ENCODE measurements around the gene INO80B.

- TF ChIP-seq, protein P1, sequence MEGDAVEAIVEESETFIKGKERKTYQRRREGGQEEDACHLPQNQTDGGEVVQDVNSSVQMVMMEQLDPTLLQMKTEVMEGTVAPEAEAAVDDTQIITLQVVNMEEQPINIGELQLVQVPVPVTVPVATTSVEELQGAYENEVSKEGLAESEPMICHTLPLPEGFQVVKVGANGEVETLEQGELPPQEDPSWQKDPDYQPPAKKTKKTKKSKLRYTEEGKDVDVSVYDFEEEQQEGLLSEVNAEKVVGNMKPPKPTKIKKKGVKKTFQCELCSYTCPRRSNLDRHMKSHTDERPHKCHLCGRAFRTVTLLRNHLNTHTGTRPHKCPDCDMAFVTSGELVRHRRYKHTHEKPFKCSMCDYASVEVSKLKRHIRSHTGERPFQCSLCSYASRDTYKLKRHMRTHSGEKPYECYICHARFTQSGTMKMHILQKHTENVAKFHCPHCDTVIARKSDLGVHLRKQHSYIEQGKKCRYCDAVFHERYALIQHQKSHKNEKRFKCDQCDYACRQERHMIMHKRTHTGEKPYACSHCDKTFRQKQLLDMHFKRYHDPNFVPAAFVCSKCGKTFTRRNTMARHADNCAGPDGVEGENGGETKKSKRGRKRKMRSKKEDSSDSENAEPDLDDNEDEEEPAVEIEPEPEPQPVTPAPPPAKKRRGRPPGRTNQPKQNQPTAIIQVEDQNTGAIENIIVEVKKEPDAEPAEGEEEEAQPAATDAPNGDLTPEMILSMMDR (optimal IDR thresholded peaks at IDR 0.05 in 1 of 3, IDR thresholded peaks at IDR 0.05 in 1 of 3, conservative IDR thresholded peaks at IDR 0.05 in 1 of 3; ENCODE audit: extremely low read depth in 1 of 3, insufficient read depth in 2 of 3, low read length in 3 of 3), result no peak
- TF ChIP-seq EZH2 (IDR thresholded peaks at IDR 0.05; ENCODE audit: low read length), result no peak
These were observed 29.9 kb upstream of the INO80B start for GRCh38 chr2:74424995-74425406.

Measured in keratinocyte (primary cell).